ENCODE measurements around the gene BRK1.
"Not testable (repeated sequence)": the region's sequence is repeated elsewhere in the genome, so short reads cannot be mapped to it uniquely, and the experiment has no call there.

Gene BRK1

GRCh38 chr3:10115326-10116137 lies at the start of gene BRK1:
Gene BRK1 (plus strand): TSS chr3:10115675. CDS start chr3:10115702, 27 bp downstream.
- no peak for TF ChIP-seq CTCF (conservative IDR thresholded peaks at IDR 0.05; ENCODE audit: control insufficient read depth, insufficient read depth, low read depth, low read length)
- peak within 1 kb of the TSS; percentile 90 for H3K4me3 ChIP-seq (ENCODE audit: control insufficient read depth, low read depth, low read length)
- peak; percentile 96 for DNase-seq (ENCODE audit: low read depth)

- H3K4me3 ChIP-seq (ENCODE audit: control insufficient read depth, low read depth, low read length); DNase-seq (ENCODE audit: low read depth): not testable (repeated sequence)
These were observed 45.4 kb upstream of the BRK1 start for GRCh38 chr3:10070077-10070476.

DNA sequence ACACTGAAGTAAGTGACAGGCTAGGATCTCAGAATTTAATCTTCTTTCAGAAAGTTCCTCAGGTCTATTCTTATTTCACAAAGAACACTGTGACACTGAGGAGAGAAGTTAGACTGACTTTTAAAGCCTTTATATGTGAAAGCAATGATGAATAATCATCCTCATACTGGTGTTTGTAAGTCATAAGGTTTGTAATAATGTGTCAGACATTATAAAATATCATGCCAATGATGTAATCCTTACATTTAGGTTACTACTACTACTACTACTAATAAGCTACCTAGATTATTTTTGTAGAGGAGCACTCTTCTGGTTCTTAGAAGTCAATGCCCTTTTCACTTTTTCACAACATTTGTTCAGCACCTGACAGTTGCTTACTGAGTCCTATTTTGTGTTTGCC lies 40.8 kb upstream of the BRK1 start:
- DNase-seq (ENCODE audit: low read depth), result no peak
- no peak for TF ChIP-seq CTCF (conservative IDR thresholded peaks at IDR 0.05; ENCODE audit: control insufficient read depth, insufficient read depth, low read depth, low read length)
- no peak overlapping the region for H3K4me3 ChIP-seq (ENCODE audit: control insufficient read depth, low read depth, low read length)

DNA sequence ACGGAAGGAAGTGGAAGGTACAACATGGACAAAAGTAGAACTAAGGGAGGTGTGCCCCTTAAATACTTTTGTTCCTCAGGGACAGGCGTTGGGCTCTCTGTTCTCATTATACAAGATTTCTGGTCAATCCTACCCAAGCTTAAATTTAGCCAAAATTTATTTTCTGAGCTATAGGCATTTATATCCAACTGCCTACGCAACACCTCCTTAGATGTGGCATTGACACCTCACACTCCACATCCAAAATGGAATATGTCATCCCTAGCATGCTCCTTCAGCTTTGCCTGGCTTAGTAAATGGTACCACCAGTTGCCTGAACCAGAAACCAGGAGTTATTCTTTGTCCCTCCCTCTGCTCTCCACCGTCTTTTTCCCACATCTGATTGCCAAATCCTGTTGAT lies 33.6 kb upstream of the BRK1 start:
- TF ChIP-seq CTCF (conservative IDR thresholded peaks at IDR 0.05; ENCODE audit: control insufficient read depth, insufficient read depth, low read depth, low read length), result no peak
- no peak overlapping the region for H3K4me3 ChIP-seq (ENCODE audit: control insufficient read depth, low read depth, low read length)
- DNase-seq (ENCODE audit: low read depth), result no peak

DNA sequence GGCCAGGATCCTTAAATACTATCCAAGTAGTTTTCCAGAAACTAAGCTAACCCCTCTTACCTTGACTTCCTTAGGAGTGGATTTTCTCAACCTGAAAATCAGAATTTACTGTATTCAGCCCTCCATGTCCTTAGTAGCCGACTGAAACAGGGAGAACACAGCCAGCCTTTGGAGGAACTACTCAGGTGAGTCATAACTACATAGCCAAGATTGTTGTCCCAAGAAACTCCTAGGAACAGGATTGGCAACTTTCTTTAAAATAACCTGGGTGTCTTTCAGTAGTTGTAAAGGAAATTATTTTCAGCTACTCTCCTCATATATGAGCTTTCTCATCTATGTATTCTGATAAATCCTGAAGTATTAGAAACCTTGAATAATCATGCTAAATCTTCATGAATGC lies 29.7 kb upstream of the BRK1 start:
- no peak overlapping the region for H3K4me3 ChIP-seq (ENCODE audit: control insufficient read depth, low read depth, low read length)
- no peak for TF ChIP-seq CTCF (conservative IDR thresholded peaks at IDR 0.05; ENCODE audit: control insufficient read depth, insufficient read depth, low read depth, low read length)
- no peak for DNase-seq (ENCODE audit: low read depth)

DNA sequence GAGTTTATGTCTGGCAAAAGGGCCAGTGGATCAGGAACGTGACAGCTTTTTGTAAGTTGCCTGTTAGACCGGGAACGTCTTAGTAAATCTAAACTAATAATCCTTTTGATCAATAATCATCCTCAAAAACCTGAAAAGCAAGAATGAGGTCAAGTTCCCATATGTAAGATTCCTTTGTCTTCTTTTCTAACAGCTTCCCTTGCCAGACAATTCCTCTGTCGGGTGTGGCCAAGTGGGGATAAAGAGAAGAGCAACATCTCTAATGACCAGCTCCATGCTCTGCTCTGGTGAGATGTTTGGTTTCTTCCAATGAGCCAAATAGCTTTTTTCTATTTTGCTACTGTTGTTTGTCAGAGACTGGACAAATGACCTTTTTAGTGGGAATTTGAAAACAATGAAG lies 27.2 kb upstream of the BRK1 start:
- TF ChIP-seq CTCF (conservative IDR thresholded peaks at IDR 0.05; ENCODE audit: control insufficient read depth, insufficient read depth, low read depth, low read length), result no peak
- no peak for DNase-seq (ENCODE audit: low read depth)
- no peak overlapping the region for H3K4me3 ChIP-seq (ENCODE audit: control insufficient read depth, low read depth, low read length)

- no peak overlapping the region for H3K4me3 ChIP-seq (ENCODE audit: control insufficient read depth, low read depth, low read length)
- DNase-seq (ENCODE audit: low read depth), result no peak
- TF ChIP-seq CTCF (conservative IDR thresholded peaks at IDR 0.05; ENCODE audit: control insufficient read depth, insufficient read depth, low read depth, low read length), result no peak
These were observed 25.3 kb upstream of the BRK1 start for GRCh38 chr3:10090179-10090578.

DNA sequence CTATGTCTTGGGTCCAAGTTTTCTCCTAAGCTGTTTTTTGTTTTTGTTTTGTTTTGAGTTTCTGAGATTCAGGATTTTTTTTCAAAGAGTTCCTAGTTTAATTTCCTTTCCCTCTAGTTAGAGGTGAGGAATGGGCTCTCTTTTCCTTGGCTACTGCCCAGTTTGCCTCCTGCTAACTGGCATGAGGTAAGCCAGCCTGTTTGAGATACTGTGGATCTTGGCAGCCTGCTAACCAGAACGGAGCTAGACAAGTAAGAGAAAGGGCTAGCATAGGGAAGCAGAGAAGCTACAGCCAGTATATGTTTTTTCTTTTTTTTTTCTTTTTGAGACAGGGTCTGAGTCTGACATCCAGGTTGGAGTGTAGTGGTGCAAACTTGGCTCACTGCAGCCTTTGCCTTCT lies 24.7 kb upstream of the BRK1 start:
- not testable (repeated sequence) for DNase-seq (ENCODE audit: low read depth); H3K4me3 ChIP-seq (ENCODE audit: control insufficient read depth, low read depth, low read length)

DNA sequence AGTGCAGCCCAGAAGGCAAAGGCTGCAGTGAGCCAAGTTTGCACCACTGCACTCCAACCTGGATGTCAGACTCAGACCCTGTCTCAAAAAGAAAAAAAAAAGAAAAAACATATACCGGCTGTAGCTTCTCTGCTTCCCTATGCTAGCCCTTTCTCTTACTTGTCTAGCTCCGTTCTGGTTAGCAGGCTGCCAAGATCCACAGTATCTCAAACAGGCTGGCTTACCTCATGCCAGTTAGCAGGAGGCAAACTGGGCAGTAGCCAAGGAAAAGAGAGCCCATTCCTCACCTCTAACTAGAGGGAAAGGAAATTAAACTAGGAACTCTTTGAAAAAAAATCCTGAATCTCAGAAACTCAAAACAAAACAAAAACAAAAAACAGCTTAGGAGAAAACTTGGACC lies 24.1 kb upstream of the BRK1 start:
- not testable (repeated sequence) for H3K4me3 ChIP-seq (ENCODE audit: control insufficient read depth, low read depth, low read length); DNase-seq (ENCODE audit: low read depth)
